A204.1 (cell line): ENCODE measurements around the gene FADS3.

Experiments used
- FAIRE-seq: peaks from 2 replicates; lab custom pipeline; 2012; peaks lifted over from hg19 to GRCh38; lab: Jason Lieb, UNC

Gene FADS3

GRCh38 chr11:61891331-61892084 is at the start of gene FADS3:
Gene FADS3, minus strand, starts transcription at chr11:61891545. Its CDS starts 164 bp downstream, at chr11:61891381.
- no peak for FAIRE-seq

- no peak for FAIRE-seq
These were observed 49.1 kb upstream of the FADS3 start for GRCh38 chr11:61940466-61940865.

GRCh38 chr11:61935861-61936260 is 44.5 kb upstream of the FADS3 start:
- FAIRE-seq: no peak

- no peak for FAIRE-seq
These were observed 39.6 kb upstream of the FADS3 start for GRCh38 chr11:61930933-61931332.

- no peak for FAIRE-seq
These were observed 37.3 kb upstream of the FADS3 start for GRCh38 chr11:61928606-61929005.

GRCh38 chr11:61927501-61927900 is 36.2 kb upstream of the FADS3 start:
- FAIRE-seq: no peak

GRCh38 chr11:61926235-61926634 is 34.9 kb upstream of the FADS3 start:
- no peak for FAIRE-seq

GRCh38 chr11:61925736-61926135 is 34.4 kb upstream of the FADS3 start:
- FAIRE-seq: no peak

GRCh38 chr11:61924064-61924455 is 32.7 kb upstream of the FADS3 start:
- no peak for FAIRE-seq

- no peak for FAIRE-seq
These were observed 32.1 kb upstream of the FADS3 start for GRCh38 chr11:61923166-61924063.

- FAIRE-seq: no peak
These were observed 31.2 kb upstream of the FADS3 start for GRCh38 chr11:61922539-61922938.

- no peak for FAIRE-seq
These were observed 30.1 kb upstream of the FADS3 start for GRCh38 chr11:61921446-61921845.

GRCh38 chr11:61919705-61920631 is 28.6 kb upstream of the FADS3 start:
- no peak for FAIRE-seq

GRCh38 chr11:61918938-61919704 is 27.8 kb upstream of the FADS3 start:
- FAIRE-seq: no peak

- FAIRE-seq: no peak
These were observed 27.0 kb upstream of the FADS3 start for GRCh38 chr11:61918251-61918937.

- FAIRE-seq: no peak
These were observed 26.2 kb upstream of the FADS3 start, which contains the start of gene RAB3IL1 for GRCh38 chr11:61917334-61918109. Gene RAB3IL1, minus strand, starts transcription at chr11:61917566. Its CDS starts 199 bp downstream, at chr11:61917367.

GRCh38 chr11:61916737-61917333 is 25.5 kb upstream of the FADS3 start:
- FAIRE-seq: no peak

GRCh38 chr11:61914471-61915171 is 23.3 kb upstream of the FADS3 start:
- no peak for FAIRE-seq
